Mucosa of gallbladder (tissue), 1 donor: Measurements from ENCODE around the gene RABEP2. TPM values are rescaled to one million over a fixed set of nuclear protein-coding genes. Genes with fewer than 3 reads are reported as not detected.
"Not testable (repeated sequence)": the region's sequence is repeated elsewhere in the genome, so short reads cannot be mapped to it uniquely, and the experiment has no call there.

ENCODE experiments used
- DNase-seq: peaks from one replicate; pipeline ENCODE4 v3.0.0-alpha.2; 2020; ENCODE audit warnings: low spot score
- total RNA-seq: library from RNA; stranded (reverse); gene quantifications from one replicate; pipeline ENCODE4 v1.2.1, GENCODE V29; 2021
- donor health status: DM: no; HTN: no; CAD: no.

The RABEP2 gene, protein sequence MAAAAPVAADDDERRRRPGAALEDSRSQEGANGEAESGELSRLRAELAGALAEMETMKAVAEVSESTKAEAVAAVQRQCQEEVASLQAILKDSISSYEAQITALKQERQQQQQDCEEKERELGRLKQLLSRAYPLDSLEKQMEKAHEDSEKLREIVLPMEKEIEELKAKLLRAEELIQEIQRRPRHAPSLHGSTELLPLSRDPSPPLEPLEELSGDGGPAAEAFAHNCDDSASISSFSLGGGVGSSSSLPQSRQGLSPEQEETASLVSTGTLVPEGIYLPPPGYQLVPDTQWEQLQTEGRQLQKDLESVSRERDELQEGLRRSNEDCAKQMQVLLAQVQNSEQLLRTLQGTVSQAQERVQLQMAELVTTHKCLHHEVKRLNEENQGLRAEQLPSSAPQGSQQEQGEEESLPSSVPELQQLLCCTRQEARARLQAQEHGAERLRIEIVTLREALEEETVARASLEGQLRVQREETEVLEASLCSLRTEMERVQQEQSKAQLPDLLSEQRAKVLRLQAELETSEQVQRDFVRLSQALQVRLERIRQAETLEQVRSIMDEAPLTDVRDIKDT
- total RNA-seq: 35.1 TPM

DNA sequence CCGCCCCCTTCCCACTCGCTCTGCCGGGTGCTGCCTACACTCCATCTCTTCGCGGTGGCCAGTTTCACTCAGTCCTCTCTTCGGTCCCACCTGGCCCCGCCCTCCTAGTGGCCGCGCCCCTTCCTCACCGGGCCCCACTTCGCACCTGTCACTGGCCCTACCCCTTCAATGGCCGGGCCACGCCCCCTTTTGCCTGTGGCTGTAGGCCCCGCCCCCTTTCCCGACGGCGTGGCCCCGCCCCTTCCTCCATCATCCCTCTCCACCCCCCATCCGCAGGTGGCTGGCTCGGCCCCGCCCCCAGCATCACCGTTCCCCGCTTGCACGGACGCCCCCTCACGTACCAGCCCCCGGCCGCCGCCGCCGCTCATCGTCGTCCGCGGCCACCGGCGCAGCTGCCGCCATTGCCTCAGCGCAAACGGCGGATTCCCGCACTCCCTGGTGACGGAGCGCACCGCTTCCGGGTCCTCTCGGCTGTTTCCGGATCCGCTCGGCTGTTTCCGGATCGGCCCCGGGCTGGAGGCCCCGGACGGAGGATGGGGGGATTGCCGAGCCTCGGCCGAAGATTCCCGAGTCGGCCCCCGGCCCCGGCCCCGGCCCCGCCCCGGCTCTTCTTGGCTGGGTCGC, at the start of gene RABEP2:
Gene RABEP2, minus strand, starts transcription at position 477 of the 624 bp plus-strand sequence. Its CDS starts 75 bp downstream, at position 402.
- peak; percentile 96 for DNase-seq

DNA sequence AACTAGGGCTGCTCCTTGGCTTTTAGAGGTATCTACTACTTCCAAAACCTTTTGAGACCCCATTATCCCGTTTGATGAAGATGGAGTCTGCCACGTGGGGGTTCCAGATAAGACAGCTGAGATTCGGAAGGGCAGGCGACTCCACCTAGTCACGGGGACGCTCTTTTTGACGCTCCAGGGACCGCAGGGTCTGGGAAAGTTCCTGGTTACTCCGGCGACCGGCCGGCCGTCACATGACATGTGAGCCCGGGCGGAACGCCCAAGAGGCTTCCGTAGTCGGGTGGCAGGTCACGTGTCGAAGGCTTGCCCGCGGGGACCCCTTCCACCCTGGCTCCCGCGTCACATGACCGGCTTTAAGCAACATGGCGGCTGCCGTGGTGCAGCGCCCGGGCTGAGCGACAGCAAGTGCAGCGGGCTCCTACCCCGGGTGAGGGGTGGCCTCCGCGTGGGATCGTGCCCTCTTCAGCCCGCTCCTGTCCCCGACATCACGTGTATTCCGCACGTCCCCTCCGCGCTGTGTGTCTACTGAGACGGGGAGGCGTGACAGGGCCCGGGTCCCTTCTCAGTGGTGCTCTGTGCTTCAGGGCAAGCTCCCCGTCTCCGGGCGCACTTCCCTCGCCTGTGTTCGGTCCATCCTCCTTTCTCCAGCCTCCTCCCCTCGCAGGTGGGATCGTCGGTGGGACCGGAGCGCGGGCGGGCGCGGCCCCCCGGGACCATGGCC, 49.6 kb upstream of the RABEP2 start, which contains the start of gene SPNS1:
Gene SPNS1, plus strand, starts transcription at position 342 of the 721 bp plus-strand sequence. Its CDS starts 374 bp downstream, at position 716.
- DNase-seq: peak; percentile 98

DNA sequence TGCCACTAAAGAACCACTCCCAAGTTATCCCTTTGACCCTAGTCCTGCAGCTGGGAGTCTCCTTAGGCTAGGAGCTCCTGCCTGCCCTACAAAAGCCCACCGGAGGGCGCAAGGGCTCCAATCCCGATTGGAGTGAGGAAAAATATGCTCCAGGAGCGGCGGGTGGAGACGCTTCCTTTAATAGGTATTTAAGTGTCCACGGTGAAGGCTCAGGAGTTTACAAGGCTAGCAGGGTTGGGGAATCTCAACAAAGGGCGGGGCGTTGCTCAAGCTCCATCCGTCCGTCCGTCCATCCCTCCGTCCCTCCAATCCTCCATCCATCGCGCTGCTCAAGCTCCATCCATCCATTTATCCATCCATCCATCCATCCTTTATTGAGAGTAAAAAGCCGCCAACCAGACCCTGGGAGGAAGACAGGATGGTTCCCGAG, 49.0 kb upstream of the RABEP2 start:
- peak; percentile 37 for DNase-seq

DNA sequence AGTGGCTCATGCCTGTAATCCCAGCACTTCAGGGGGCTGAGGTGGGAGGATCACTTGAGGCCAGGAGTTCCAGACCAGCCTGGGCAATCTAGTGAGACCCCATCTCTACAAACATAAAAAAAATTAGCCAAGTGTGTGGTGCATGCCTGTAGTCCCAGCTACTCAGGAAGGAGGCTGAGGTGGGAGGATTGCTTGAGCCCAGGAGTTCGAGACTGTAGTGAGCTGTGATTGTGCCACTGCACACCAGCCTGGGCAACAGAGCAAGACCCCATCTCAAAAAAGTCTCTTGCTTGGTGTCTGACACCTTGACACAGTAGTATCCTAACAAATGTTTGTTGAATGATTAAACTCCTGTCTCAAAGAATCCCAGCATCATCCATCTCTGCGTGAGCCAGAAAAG, 44.7 kb upstream of the RABEP2 start:
- not testable (repeated sequence) for DNase-seq

DNA sequence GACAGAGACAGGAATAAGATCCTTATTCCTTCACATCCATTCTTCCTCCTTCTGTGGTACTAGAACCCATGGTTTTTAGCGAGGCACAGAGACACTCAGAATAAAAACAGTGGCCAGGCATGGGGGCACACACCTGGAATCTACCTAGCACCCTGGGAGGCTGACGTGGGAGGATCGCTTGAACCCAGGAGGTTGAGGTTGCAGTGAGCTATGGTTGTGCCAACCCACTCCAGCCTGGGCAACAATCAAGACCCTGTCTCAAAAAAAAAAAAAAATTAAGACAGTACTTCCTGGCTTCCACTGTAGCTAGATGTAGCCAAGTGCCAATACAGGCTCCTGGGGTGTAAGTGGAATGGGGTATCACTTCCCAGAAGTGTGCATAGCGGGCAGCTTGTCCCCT, 42.1 kb upstream of the RABEP2 start:
- no peak for DNase-seq

DNA sequence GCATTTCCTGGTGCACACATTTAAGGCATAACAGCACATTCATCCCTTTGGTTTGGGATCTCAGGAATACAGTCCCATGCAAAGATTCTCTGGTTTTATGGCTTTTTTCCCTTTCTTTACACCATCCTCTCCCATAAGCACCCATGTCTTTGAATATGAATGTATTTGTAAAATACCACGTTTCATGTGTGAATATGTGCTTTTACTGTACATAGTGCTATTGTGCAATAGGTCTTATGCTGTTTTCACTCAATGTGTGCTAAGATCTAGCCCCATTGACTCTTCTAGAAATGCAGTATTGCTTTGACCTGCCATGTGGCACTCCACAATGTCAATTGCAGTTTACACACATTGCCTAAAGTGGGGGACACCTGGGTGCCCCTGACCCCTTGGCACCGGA, 39.5 kb upstream of the RABEP2 start:
- no peak for DNase-seq

DNA sequence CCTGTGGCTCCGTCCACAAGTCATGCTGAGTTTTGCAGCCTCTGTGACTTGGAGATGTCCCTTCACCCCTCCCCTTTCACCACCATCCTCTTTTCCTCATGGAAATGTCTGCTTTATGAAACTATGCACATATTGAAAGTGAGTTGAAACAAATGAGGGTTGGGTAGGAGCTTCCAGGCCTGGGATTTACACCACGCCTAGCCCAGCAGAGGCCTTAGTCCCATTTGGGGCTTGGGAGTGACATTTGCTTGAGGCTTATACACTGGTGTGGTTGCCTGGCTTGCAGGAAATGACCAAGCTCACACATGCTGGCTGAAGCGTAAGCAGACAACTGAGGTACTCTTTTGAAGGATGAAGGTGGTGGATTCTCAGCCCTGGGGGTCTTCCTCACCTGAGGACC, 39.0 kb upstream of the RABEP2 start:
- DNase-seq: no peak

DNA sequence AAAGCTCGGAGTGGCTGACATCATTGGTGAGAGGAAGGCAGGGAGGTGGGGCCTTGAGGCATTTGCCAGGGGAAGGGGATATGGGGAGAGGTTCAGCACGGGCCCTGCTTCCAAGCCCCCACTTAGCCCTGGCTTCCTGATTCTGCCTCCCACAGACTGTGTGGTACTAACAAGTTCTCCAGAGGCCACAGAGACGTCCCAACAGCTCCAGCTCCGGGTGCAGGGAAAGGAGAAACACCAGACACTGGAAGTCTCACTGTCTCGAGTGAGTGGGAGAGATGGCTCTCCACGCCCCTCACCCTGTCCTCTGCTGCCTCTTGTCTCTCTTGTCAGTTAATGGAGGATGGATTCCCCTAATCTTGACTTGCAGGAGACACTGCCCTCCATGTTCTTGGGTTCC, 33.8 kb upstream of the RABEP2 start:
- DNase-seq: no peak

DNA sequence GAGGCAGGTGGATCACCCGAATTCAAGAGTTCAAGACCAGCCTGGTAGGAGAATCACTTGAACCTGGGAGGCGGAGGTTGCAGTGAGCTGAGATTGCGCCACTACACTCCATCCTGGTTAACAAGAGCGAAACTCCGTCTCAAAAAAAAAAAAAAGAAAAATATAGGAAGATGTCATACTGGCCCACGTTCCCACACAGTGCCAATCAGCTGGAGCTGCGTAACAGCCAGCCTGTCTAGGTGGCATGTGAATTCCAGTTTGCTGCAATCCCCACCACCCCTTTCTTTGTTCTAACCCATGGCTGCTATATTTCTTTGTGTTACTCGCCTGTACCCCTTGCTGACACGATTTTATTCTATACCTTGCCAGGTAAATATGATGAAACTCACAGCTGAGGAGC, 33.2 kb upstream of the RABEP2 start:
- no peak for DNase-seq

DNA sequence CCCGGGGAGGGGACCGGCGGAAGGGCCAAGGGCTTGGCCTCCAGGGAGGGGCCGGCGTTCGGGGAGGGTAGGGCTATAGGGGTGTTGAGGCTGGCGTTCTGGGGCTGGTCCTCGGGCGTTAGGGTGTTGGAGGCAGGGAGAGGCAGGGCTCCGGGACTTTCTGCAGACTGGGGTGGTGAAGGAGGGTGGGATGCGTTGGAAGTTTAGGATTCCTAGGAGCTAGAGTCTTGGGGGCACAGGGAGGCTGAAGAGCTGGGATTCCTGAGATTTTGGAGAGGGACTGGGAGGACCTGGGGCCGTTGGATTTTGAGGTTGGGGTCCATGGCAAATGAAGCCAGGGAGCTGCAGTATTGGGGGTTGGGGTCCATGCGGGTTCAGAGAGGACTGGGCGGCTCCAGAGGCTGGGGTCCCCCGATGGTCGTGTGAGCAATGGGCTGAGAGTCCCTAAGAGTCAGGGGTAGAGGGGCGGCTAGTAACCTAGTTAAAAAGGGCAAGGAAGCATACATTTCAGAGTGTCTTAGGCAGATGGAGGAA, 26.4 kb upstream of the RABEP2 start:
- no peak for DNase-seq

DNA sequence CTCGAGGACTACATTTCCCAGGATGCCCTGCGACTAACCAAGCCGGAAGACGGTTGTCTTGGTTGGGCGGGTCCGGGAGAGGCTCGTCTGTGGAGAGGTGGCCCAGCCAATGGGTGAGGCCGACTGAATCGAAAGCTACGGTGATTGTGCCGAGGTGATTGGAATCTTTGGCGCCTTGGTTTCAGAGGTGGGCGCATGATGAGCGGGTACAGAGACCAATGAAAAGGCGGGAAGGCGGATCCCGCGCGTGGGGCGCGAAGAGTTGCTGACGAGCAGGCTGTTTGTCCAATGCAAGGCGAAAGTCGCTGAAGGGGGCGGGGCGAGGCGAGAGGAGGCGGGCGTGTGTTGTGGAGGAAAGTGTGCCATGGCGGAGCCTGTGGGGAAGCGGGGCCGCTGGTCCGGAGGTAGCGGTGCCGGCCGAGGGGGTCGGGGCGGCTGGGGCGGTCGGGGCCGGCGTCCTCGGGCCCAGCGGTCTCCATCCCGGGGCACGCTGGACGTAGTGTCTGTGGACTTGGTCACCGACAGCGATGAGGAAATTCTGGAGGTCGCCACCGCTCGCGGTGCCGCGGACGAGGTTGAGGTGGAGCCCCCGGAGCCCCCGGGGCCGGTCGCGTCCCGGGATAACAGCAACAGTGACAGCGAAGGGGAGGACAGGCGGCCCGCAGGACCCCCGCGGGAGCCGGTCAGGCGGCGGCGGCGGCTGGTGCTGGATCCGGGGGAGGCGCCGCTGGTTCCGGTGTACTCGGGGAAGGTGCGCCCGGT, 25.8 kb upstream of the RABEP2 start, which contains the start of gene NFATC2IP:
Gene NFATC2IP, plus strand, starts transcription at position 290 of the 762 bp plus-strand sequence. Its CDS starts 75 bp downstream, at position 365.
- peak; percentile 100 for DNase-seq

DNA sequence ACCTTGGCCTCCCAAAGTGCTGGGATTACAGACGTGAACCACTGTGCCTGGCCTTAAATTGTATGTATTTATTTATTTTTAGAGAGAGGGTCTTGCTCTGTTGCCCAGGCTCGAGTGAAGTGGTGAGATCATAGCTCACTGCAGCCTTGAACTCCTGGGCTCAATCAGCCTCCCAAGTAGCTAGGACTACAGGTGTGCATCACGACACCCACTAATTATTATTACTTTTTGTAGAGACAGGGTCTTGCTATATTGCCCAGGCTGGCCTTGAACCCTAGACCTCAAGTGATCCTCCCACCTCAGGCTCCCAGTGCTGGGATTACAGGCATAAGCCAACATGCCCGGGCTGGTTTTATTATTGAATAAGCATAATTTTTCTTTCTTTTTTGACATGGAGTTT, 21.6 kb upstream of the RABEP2 start:
- no peak for DNase-seq

DNA sequence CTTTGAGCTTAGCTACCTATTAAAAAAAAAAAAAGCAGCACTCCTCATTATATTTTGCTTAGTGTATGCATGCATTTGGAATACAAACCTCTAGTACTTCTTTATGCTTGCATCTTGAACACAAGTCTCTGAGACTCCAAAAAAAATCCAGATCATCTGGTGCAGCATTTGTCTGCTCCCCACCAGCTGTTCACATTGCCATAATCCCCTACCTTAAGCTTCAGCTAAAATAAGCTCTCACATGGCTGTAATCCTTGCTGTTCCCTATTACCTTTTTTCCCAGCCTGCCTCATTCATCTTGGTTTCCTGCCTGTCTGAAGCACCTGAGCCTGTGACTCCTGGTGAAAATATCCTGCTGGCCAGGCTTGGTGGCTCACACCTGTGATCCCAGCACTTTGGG, 18.2 kb upstream of the RABEP2 start:
- DNase-seq: no peak

DNA sequence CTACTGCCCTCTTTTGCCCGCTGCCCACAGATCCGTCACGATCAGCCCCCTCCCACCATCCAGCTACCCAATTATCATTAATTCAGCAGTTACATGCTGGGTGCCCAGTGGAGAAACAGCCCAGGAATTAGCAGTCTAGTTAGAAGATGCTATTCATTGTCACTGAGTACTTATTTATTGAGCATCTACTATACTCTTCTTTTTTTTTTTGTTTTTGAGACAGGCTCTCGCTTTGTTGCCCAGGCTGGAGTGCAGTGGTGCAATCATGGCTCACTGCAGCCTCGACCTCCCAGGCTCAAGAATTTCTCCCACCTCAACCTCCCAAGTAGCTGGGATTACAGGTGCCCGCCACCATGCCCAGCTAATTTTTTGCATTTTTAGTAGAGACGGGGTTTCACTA, 14.8 kb upstream of the RABEP2 start:
- not testable (repeated sequence) for DNase-seq

DNA sequence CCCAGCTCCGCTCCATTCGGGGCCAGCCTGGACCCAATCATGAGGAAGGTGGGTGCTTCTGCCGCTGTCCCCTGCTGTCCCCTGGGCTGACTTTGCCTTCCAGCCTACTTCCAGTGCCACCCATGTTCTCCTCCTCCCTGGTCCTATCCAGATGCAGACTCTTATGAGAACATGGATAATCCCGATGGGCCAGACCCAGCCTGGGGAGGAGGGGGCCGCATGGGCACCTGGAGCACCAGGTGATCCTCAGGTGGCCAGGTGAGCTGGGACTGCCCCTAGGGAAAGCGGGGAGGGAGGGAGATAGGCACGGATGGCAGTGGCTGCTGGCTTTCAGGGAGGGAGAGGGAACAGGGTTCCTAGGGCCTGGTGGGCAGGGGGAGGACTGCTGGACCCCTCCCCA, 13.7 kb upstream of the RABEP2 start:
- DNase-seq: no peak

DNA sequence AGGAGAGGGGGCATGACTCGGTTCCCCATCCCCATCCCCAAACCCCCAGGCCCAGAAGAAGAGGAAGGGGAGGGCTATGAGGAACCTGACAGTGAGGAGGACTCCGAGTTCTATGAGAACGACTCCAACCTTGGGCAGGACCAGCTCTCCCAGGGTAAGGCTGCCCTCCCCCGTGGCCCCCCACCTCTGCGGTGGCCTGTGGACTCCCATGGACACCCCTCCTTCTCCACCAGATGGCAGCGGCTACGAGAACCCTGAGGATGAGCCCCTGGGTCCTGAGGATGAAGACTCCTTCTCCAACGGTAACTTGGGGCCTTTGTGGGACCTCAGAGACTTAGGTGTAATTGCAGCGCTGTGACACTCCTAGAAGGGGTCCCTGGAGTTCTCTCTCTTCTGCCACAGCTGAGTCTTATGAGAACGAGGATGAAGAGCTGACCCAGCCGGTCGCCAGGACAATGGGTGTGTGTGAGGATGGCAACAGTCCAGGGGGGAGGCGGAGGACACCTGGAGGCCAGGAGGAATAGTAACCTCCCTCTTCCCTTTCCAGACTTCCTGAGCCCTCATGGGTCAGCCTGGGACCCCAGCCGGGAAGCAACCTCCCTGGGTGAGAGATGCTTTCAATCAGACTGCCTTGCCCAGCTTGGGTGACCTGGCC, 12.3 kb upstream of the RABEP2 start:
- DNase-seq: no peak

DNA sequence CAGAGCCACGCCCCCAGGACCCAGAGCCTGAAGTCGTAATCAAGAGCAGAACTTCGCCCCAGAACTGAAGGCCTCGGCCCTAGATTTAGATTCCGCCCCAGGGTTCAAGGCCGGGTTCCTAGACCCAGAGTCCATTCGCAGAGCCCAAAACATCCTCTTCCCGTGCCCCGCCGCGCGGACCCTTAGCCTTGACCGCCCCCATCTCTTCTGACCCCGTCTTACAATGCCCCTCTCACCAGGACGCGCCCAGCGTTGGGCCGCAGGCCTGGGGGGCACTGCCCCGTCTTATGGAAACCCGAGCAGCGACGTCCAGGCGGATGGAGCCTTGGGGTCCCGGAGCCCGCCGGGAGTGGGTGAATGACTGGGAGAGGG, 11.7 kb upstream of the RABEP2 start:
- no peak for DNase-seq

DNA sequence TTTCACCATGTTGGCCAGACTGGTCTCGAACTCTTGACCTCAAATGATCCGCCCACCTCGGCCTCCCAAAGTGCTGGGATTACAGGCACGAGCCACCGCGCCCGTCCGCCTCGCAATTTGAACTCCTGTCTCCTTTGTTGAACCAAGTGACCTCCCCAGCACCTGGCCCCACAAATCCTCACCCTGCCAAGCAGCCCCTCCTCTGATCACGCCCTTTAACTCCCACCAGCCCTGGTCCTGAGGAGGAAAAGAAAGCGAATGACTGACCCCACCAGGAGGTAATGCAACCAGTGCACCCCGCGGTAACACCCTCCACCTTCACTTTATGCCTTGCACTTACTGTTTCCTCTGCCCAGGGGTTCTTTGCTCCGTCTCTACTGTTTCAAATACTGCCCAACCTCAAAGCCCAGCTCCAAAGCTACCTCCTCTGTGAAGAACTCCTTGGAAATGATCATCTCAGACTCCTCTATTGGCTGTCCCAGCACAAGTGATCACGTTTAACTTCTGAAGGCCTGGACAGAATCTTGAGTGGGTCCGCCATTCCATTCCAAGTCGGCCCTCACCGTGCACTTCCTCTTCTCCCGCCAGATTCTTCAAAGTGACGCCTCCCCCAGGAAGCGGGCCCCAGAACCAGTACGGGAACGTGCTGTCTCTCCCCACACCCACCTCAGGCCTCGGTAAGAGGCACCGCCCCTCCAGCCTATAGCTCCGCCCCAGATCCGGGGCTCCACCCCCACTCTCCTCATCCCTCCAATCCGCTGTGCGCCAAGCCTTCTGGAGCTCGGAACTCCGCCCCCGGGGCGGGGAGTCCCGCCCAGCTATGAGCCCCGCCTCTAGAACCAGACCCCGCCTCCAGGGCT, 11.1 kb upstream of the RABEP2 start:
- peak; percentile 88 for DNase-seq

DNA sequence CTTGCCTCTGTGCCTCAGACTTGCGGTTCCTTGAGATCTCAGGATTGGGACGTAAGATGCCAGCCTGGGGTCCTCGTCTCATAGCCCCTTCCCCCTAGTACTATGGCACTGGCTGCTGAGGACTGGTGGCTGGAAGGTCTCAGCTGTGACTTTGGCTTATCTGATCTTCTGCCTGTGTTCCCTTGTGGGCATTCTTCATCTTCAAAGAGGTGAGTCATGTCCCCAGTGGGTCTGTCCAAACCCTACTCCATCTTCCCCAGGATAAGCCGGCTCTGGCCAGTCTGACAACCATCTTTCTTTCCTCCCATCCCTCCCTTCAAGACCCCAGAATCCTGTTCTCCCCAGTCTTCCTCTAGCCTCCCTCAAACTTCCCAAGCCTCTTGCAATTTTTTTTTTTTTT, 10.3 kb upstream of the RABEP2 start:
- no peak for DNase-seq

DNA sequence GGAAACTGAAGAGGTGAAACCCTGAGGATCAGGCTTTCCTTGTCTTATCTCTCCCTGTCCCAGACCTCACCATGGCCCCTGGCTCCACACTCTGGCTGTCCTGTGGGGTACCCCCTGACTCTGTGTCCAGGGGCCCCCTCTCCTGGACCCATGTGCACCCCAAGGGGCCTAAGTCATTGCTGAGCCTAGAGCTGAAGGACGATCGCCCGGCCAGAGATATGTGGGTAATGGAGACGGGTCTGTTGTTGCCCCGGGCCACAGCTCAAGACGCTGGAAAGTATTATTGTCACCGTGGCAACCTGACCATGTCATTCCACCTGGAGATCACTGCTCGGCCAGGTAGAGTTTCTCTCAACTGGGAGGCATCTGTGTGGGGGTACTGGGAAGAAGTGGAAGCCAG, 8.1 kb upstream of the RABEP2 start:
- no peak for DNase-seq
